HG03196 (cell line): ENCODE data around the gene NDFIP1.
"Not testable (repeated sequence)": the region's sequence is repeated elsewhere in the genome, so short reads cannot be mapped to it uniquely, and the experiment has no call there.

Experiments used
- ATAC-seq: cut with Tn5 transposase; IDR thresholded peaks from one replicate; pipeline ENCODE4 v1.9.1; 2021; ENCODE audit not compliant: unreplicated experiment

NDFIP1 gene

DNA sequence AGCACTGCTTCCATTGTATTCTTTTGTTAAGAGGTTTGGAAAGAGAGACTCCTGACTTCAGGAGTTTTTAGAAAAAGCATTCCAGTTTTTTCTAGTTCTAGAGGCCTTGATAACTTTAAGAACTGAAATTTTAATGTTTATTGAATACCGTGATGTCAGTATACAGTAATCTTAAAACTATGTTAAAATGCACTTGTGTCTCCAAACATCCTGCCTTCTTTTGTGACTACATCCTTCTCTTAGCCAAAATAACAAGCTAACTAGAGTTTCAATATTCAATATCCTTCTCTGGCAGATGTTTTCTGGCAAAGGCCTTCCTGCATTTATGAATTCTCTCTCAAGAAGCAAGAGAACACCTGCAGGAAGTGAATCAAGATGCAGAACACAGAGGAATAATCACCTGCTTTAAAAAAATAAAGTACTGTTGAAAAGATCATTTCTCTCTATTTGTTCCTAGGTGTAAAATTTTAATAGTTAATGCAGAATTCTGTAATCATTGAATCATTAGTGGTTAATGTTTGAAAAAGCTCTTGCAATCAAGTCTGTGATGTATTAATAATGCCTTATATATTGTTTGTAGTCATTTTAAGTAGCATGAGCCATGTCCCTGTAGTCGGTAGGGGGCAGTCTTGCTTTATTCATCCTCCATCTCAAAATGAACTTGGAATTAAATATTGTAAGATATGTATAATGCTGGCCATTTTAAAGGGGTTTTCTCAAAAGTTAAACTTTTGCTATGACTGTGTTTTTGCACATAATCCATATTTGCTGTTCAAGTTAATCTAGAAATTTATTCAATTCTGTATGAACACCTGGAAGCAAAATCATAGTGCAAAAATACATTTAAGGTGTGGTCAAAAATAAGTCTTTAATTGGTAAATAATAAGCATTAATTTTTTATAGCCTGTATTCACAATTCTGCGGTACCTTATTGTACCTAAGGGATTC is 43.1 kb downstream of the NDFIP1 start:
- no peak for ATAC-seq

- no peak for ATAC-seq
Observed at GRCh38 chr5:142152384-142152732, 43.8 kb downstream of the NDFIP1 start.

- no peak for ATAC-seq
Observed at GRCh38 chr5:142153674-142154448, 45.3 kb downstream of the NDFIP1 start.

GRCh38 chr5:142154449-142154841 is 45.9 kb downstream of the NDFIP1 start:
- not testable (repeated sequence) for ATAC-seq

DNA sequence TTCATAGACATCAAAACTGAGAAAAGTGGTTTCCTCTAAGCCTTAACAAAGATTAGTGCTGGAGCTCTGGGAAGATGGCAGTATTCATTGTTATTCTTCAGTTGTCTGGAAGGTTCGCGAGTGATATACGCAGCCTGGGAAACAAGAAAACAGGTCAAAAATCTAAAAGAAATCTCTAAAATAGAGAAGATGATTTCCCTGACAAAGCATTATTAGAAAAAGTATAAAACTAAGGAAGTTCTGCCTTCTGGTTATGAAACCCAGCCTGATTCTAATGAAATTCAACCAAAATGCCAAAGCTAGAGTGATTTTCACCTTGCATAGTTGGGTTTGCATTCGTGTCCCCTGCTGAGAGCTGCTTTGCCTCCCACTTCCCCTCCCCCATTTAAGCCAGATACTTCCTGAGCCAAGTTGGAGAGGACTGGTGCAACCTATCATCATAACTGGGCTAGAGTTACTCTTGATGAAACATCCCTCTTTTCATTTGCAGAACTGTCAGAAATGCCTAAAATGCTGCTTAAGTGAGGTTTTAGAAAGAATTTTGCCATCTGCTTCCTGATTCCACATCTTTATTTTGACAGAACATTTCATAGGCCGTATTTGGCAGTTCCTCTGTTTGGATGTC is 48.4 kb downstream of the NDFIP1 start:
- no peak for ATAC-seq

DNA sequence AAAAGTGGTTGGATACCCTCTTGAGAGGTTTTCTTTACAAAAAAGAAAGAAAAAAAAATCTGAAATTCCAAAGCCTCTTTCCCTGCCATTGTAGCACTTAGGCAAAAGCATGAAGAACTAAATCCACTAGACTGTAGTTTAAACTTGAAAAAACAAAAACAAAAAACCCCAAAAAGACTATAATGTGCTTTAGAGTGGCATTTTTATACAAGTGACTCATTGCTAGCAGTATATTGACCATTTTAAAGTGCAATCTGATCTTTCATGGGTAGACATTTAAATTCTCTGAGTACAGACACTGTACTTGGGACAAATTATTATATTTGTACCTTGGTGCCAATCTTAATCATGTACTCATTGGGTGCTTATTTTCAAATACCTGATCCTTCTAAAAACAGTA is 50.8 kb downstream of the NDFIP1 start:
- ATAC-seq = no peak

DNA sequence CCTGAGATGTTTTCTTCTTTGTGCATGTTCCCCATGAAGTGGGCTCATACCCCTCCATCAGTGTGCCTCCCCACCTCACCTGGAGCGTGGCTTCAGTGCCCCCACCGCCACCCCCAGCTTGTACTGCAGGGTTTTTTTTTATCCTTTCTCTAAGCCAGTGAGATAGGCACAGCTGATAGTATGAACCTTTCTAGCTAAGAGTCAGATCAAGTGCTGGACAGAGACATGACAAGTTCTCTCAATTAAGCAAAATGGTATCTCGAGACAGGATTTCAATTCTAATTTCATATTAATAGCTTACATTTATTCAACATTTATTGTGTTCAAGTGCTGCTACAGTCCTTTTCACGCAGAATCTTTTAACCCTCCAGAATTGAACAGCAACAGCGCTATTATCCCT is 55.7 kb downstream of the NDFIP1 start:
- ATAC-seq = no peak

GRCh38 chr5:142166754-142167153 is 58.2 kb downstream of the NDFIP1 start:
- ATAC-seq = no peak

- no peak for ATAC-seq
Observed at GRCh38 chr5:142167458-142167857, 58.9 kb downstream of the NDFIP1 start.

DNA sequence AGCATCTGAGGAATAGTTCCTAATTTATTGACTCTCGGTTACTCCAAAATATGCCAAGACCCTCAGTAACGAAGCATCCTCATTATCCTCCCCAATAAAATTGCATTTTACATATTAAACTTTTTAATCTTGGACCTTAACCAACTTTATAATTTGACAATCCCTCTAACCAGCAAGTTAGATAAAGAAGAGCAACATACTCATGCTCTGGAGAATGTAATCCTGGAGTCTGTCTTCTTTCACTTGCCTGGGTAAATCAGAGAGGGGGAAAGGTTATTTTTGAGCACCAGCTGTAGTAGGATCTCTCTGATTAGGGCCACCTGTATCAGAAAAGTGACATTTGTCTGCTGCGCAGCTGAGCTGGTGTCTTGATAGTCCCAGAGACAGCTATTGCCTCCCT is 59.8 kb downstream of the NDFIP1 start:
- ATAC-seq = no peak

GRCh38 chr5:142170254-142170953 is 61.8 kb downstream of the NDFIP1 start:
- ATAC-seq = no peak

DNA sequence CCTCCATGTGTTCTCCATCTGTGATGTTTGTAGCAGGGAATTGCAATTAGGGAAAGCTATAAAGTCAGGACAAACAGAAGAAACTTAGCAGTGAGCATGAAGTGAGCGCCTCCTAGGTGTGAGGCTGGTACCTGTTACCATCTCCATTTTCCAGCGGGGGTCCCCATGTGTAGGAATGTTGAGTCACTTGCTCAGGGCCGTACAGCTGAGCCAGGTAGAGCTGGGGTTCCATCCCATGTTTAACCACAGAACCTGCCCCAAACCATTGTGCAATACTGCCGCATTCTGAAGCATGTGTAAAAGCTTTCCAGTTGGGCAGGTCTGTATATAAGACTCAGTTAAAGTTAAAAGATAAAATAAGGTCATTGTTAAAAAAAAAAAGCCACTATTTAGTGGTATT is 62.7 kb downstream of the NDFIP1 start:
- ATAC-seq = no peak

- ATAC-seq = no peak
Observed at GRCh38 chr5:142175039-142175438, 66.5 kb downstream of the NDFIP1 start.

DNA sequence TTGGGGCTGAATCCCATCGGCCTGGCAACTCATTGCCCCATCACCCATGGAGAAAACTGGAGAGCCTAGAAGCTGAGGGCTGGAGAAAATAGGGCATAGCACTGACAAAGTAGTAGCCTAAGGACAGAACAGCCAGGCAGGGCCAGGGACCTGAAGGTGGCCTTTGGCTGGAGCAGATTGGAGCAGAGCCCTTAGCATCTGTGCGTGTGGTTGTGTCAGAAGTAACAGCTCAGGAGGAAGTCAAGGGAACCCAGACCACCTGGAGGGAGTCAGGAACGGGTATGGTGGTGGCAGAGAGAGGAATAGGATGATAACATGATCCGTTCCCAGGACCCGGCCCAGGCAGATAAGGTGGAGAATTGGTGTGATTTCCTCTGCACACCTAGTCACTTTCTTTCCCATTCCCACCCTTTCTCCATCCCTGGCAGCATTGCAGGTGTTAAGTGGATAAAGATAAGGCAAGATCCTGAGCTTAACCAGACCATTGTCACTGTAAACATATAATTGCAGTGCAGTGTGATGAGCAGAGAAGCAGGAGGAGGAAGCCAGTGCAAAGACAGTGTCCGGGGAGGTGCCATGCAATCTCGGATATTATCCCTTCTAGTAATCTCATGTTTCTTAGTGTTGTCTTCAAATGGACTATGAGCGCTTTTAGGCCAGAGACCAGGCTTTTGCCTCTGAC is 67.0 kb downstream of the NDFIP1 start:
- ATAC-seq = no peak

DNA sequence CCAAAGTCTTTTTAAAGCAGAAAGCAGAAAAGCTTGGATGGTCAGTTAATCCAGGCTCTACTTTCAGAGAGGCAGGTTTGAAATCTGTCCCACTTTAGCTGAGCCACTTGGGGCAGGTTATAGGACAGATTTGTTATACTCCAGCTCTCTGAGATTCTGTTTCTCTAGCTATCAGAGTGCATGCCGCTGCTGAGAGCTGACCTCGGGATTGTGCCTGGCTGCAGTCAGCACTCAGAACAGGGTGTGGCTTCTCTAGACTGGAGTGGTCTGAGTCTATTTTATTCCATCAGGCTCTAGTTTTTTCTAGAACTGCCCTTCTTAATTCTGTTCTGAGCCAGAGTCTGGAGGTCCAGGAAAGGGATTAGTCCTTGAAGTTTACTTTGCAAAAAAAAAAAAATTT is 67.7 kb downstream of the NDFIP1 start:
- no peak for ATAC-seq

DNA sequence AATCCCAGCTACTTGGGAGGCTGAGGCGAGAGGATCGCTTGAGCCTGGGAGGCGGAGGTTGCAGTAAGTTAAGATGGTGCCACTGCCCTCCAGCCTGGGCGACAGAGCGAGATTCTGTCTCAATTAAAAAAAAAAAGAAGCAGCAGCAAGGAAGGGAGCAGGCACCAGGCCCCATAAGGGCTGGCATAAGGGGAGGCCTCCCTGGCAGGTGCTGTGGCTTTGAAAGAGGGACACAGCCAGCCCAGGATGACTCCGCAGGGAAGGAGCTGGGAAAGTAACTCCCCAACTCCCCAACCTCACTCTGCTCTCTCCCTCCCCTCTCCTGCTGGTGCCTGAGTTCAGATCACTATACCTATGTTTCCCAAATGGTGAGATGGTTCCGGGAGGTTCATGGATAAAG is 70.1 kb downstream of the NDFIP1 start:
- ATAC-seq = no peak

- ATAC-seq = no peak
Observed at GRCh38 chr5:142179776-142180387, 71.3 kb downstream of the NDFIP1 start.

DNA sequence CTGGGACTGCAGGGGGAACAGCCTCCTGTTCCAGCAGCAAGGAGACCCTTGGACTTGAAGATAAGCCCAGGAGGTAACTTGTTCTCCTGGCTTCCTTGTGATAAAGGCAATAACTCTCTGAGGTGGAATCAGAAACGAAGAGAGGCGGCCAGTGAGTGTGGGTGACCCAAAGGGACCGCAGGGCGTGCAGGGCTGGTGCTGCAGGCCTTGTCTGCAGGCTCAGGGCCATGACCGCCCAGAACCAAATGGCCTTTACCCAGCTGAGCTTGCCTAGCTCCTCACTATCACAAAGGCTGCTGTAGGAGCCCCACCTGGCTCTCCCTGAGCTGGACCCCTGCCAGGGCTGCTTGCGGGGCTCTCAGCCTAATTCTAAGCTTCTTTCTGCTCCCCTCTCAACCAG is 72.5 kb downstream of the NDFIP1 start:
- no peak for ATAC-seq

DNA sequence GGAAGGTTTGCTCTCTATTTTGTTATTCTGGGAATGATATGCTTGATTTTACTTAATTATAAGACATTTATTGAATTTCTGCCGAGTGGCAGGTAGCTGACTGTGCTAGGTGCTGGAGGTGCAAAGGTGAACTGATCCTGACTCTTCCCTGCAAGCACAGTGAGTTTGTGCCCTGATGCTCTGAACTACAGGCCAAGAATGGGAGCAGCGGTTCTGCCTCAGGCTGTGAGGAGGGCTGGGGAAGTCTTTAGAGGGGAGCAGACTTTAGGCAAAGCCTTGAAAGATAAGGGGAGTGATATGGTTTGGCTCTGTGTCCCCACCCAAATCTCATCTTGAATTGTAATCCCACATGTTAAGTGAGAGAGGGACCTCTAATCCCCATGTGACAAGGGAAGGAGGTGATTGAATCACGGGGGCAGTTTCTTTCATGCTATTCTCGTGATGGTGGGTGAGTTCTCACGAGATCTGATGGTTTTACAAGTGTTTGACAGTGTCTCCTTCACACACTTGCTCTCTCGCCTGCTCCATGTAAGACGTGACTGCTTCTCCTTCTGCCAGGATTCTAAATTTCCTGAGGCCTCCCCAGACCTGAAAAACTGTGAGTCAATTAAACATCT is 73.1 kb downstream of the NDFIP1 start:
- ATAC-seq = no peak

DNA sequence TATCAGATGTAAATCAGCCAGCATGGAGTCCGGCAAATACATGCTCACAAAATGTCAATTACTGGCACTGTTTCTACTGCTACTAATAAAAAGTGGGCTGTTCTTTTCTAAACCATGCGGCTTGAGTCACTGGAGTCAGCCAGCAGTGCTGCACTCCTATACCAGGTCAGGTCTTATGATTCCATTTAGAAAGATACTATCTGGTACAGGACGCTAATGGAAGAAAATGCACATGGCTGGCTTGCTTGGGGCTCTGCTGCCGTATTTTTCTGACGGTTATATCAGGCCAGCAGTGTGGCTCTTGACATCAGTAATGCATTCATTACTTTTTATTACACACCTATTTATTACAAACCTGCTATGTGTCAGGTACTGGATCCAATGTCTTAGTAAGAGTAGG is 74.3 kb downstream of the NDFIP1 start:
- ATAC-seq = no peak
